GM23338 (cell line): ENCODE measurements around the gene TRNP1. TPM values are rescaled to one million over a fixed set of nuclear protein-coding genes. Genes with fewer than 3 reads are reported as not detected.
A peak's percentile ranks its signal among the peaks of the same experiment; 100 is the strongest.

Experiments
- ATAC-seq: fragments of 200-7000 bp; cut with Tn5 transposase; 3 replicates; pipeline ENCODE4 v1.9.1; 2020
- DNase-seq: peaks from one replicate; pipeline ENCODE4 v3.0.0-alpha.2; 2015; ENCODE audit warnings: low spot score
- H2AFZ ChIP-seq: fragments of 200-600 bp; sonication (generic); 2 replicates; pipeline ENCODE4 v1.8.0; 2016; ENCODE audit warnings: antibody characterized with exemption, mild to moderate bottlenecking, moderate library complexity
- H3F3A ChIP-seq: fragments of 200-600 bp; sonication (generic); replicated peaks from 2 replicates; pipeline ENCODE4 v1.8.0; 2017; ENCODE audit warnings: antibody characterized with exemption, mixed run types, low read depth
- H3K27ac ChIP-seq: fragments of 200-600 bp; sonication (generic); 2 replicates; pipeline ENCODE4 v1.6.1; 2016; ENCODE audit warnings: low read depth
- H3K27me3 ChIP-seq: fragments of 200-600 bp; sonication (generic); 2 replicates; pipeline ENCODE4 v1.8.0; 2016; ENCODE audit warnings: mild to moderate bottlenecking, mixed run types, moderate library complexity; ENCODE audit not compliant: insufficient read depth
- H3K36me3 ChIP-seq: fragments of 200-600 bp; sonication (generic); 2 replicates; pipeline ENCODE4 v1.8.0; 2016; ENCODE audit warnings: mild to moderate bottlenecking; ENCODE audit not compliant: insufficient read depth
- H3K4me1 ChIP-seq: fragments of 200-600 bp; sonication (generic); 2 replicates; pipeline ENCODE4 v1.8.0; 2016; ENCODE audit warnings: mild to moderate bottlenecking, moderate library complexity; ENCODE audit not compliant: insufficient read depth
- H3K4me2 ChIP-seq: fragments of 200-600 bp; sonication (generic); 2 replicates; pipeline ENCODE4 v1.7.1; 2017; ENCODE audit warnings: mixed run types
- H3K4me3 ChIP-seq: fragments of 200-600 bp; sonication (generic); 2 replicates; pipeline ENCODE4 v1.6.1; 2016; ENCODE audit warnings: mixed run types
- H3K79me2 ChIP-seq: fragments of 200-600 bp; sonication (generic); replicated peaks from 2 replicates; pipeline ENCODE4 v1.8.0; 2017; ENCODE audit warnings: mild to moderate bottlenecking; ENCODE audit not compliant: insufficient read depth
- H3K9me2 ChIP-seq: fragments of 200-600 bp; sonication (generic); 2 replicates; pipeline ENCODE4 v1.8.0; 2017; ENCODE audit not compliant: insufficient read depth
- H4K20me1 ChIP-seq: fragments of 200-600 bp; sonication (generic); replicated peaks from 2 replicates; pipeline ENCODE4 v1.8.0; 2017; ENCODE audit warnings: mild to moderate bottlenecking; ENCODE audit not compliant: insufficient read depth
- H3K27ac Mint-ChIP-seq: 2 replicates; pipeline ENCODE4 v1.8.0; 2020; ENCODE audit warnings: inconsistent platforms, mild to moderate bottlenecking, moderate library complexity, mixed read lengths
- H3K27me3 Mint-ChIP-seq: 3 replicates; pipeline ENCODE4 v1.8.0; 2022; ENCODE audit warnings: low read depth, mild to moderate bottlenecking, moderate library complexity, mixed read lengths, inconsistent platforms; ENCODE audit not compliant: insufficient read depth, poor library complexity
- H3K36me3 Mint-ChIP-seq: 3 replicates; pipeline ENCODE4 v1.8.0; 2021; ENCODE audit warnings: low read depth, mild to moderate bottlenecking, inconsistent platforms, moderate library complexity, mixed read lengths
- H3K4me1 Mint-ChIP-seq: 3 replicates; pipeline ENCODE4 v1.8.0; 2020; ENCODE audit warnings: mild to moderate bottlenecking, inconsistent platforms, mixed read lengths
- H3K4me3 Mint-ChIP-seq: 3 replicates; pipeline ENCODE4 v1.8.0; 2021; ENCODE audit warnings: moderate library complexity, mild to moderate bottlenecking, inconsistent platforms, mixed read lengths
- H3K9me3 Mint-ChIP-seq: 3 replicates; pipeline ENCODE4 v1.8.0; 2020; ENCODE audit warnings: moderate library complexity, mild to moderate bottlenecking, inconsistent platforms, mixed read lengths
- CREB1 ChIP-seq: fragments of 250-450 bp; sonication (Bioruptor Pico); IDR thresholded peaks from 2 replicates; pipeline ENCODE4 v1.5.0; 2020; ENCODE audit warnings: low read depth, mild to moderate bottlenecking, moderate library complexity
- EZH2 ChIP-seq: fragments of 200-600 bp; sonication (generic); IDR thresholded peaks from one replicate; pipeline ENCODE4 v1.8.0; 2017; ENCODE audit warnings: antibody characterized with exemption, mild to moderate bottlenecking, low read depth; ENCODE audit not compliant: unreplicated experiment
- EZH2phosphoT487 ChIP-seq: fragments of 200-600 bp; sonication (generic); IDR thresholded peaks from one replicate; pipeline ENCODE4 v1.8.1; 2018; ENCODE audit warnings: antibody characterized with exemption; ENCODE audit not compliant: unreplicated experiment
- JUNB ChIP-seq: IDR thresholded peaks from one replicate; pipeline ENCODE4 v1.6.1; 2016; ENCODE audit warnings: antibody characterized with exemption; ENCODE audit not compliant: unreplicated experiment
- NANOG ChIP-seq: IDR thresholded peaks from 2 replicates; pipeline ENCODE4 v1.6.1; 2016; ENCODE audit warnings: antibody characterized with exemption, borderline replicate concordance
- POLR2AphosphoS5 ChIP-seq: IDR thresholded peaks from 2 replicates; pipeline ENCODE4 v1.6.1; 2016; ENCODE audit warnings: antibody characterized with exemption, low read depth
- STAT1 ChIP-seq: IDR thresholded peaks from one replicate; pipeline ENCODE4 v1.6.1; 2016; ENCODE audit warnings: antibody characterized with exemption; ENCODE audit not compliant: unreplicated experiment
- ZNF331 ChIP-seq: fragments of 250-450 bp; sonication (Bioruptor Pico); IDR thresholded peaks from 2 replicates; pipeline ENCODE4 v1.5.0; 2020; ENCODE audit warnings: low read depth, mild to moderate bottlenecking, moderate library complexity
- polyA plus RNA-seq: library from polyadenylated mRNA; unstranded; fragments of >200 nt; fragmentation: Nextera tagmentation; extraction: Ambion mirVana; gene quantifications from 2 replicates; pipeline ENCODE4 v1.2.1, GENCODE V29; 2016
- total RNA-seq: library from RNA; depleted of rRNA; stranded (reverse); fragments of >200 nt; shearing (Covaris generic); gene quantifications from 2 replicates; pipeline ENCODE4 v1.2.3, GENCODE V29; 2014
- TF ChIP-seq, protein P1 (sequence below): IDR thresholded peaks from one replicate; pipeline ENCODE4 v1.6.1; 2018; ENCODE audit warnings: antibody characterized with exemption; ENCODE audit not compliant: unreplicated experiment
- TF ChIP-seq, protein P2 (sequence below): IDR thresholded peaks from 2 replicates; pipeline ENCODE4 v1.6.1; 2016; ENCODE audit warnings: antibody characterized with exemption
- TF ChIP-seq, protein P3 (sequence below), 2 experiments: fragments of 200-600 bp in 1 of 2; sonication (generic) in 1 of 2; conservative IDR thresholded peaks; 2 replicates each; pipeline versions ENCODE4 v1.5.1 to v1.6.1; 2016 to 2017; ENCODE audit warnings: antibody characterized with exemption in 2 of 2, low read depth in 2 of 2, mild to moderate bottlenecking in 2 of 2, moderate library complexity in 1 of 2

Gene TRNP1
- total and polyA plus RNA-seq, 2 experiments from 2014 or later = 21.2 to 54.3 TPM

DNA sequence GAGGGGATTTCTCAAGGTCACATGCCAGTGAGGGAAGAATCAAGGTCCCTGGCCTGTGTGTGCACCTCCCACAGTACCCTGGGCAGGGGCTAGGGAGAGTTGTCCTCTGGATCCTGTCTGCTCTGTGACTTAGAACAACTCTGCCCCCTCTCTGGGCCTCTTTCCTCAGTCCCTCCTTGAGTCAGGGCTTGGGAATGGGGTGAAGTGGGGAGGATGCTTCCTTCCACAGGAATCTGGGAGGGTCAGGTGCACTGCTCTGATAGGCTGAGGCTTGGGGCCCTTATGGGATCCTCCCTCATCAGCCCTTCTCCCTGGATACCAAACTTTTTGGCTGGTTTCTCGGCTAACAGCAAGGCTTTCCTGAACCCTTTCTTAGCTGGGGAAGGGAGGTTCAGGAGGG is 2.5 kb downstream of the TRNP1 start:
- H3K4me1 Mint-ChIP-seq = peaks cover 68% of the 10 kb centered on the region
- peak overlapping the region; percentile 99 for H3K4me2 ChIP-seq
- H3K4me1 ChIP-seq = peaks cover 64% of the 10 kb centered on the region
- peak overlapping the region; percentile 79 for H3K27ac ChIP-seq
- ATAC-seq = no peak
- no peaks in the 10 kb centered on the region for H3K9me2 ChIP-seq
- H3K27me3 ChIP-seq = no peaks in the 10 kb centered on the region
- H3K79me2 ChIP-seq = peaks cover 54% of the 10 kb centered on the region
- peaks cover 3% of the 10 kb centered on the region; the same call in 1 of the 3 replicates for H3K9me3 Mint-ChIP-seq
- peaks cover 17% of the 10 kb centered on the region for H3K36me3 ChIP-seq
- peak overlapping the region; percentile 94 for H3K4me3 ChIP-seq
- peaks cover 59% of the 10 kb centered on the region for H3K27me3 Mint-ChIP-seq
- peaks cover 50% of the 10 kb centered on the region for H3K36me3 Mint-ChIP-seq
- H3F3A ChIP-seq = peaks cover 47% of the 10 kb centered on the region
- H2AFZ ChIP-seq = no peak overlapping the region
- H3K27ac Mint-ChIP-seq = no peak overlapping the region
- H3K4me3 Mint-ChIP-seq = peak overlapping the region; percentile 89
- TF ChIP-seq EZH2 (no peak), EZH2phosphoT487 (no peak), ZNF331 (CRISPR knock-in tag) (no peak), JUNB (no peak), NANOG (no peak), CREB1 (no peak), POLR2AphosphoS5 (no peak), STAT1 (no peak)
- TF ChIP-seq, protein P1, sequence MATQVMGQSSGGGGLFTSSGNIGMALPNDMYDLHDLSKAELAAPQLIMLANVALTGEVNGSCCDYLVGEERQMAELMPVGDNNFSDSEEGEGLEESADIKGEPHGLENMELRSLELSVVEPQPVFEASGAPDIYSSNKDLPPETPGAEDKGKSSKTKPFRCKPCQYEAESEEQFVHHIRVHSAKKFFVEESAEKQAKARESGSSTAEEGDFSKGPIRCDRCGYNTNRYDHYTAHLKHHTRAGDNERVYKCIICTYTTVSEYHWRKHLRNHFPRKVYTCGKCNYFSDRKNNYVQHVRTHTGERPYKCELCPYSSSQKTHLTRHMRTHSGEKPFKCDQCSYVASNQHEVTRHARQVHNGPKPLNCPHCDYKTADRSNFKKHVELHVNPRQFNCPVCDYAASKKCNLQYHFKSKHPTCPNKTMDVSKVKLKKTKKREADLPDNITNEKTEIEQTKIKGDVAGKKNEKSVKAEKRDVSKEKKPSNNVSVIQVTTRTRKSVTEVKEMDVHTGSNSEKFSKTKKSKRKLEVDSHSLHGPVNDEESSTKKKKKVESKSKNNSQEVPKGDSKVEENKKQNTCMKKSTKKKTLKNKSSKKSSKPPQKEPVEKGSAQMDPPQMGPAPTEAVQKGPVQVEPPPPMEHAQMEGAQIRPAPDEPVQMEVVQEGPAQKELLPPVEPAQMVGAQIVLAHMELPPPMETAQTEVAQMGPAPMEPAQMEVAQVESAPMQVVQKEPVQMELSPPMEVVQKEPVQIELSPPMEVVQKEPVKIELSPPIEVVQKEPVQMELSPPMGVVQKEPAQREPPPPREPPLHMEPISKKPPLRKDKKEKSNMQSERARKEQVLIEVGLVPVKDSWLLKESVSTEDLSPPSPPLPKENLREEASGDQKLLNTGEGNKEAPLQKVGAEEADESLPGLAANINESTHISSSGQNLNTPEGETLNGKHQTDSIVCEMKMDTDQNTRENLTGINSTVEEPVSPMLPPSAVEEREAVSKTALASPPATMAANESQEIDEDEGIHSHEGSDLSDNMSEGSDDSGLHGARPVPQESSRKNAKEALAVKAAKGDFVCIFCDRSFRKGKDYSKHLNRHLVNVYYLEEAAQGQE = no peak
- TF ChIP-seq, protein P2, sequence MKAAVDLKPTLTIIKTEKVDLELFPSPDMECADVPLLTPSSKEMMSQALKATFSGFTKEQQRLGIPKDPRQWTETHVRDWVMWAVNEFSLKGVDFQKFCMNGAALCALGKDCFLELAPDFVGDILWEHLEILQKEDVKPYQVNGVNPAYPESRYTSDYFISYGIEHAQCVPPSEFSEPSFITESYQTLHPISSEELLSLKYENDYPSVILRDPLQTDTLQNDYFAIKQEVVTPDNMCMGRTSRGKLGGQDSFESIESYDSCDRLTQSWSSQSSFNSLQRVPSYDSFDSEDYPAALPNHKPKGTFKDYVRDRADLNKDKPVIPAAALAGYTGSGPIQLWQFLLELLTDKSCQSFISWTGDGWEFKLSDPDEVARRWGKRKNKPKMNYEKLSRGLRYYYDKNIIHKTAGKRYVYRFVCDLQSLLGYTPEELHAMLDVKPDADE = no peak
- TF ChIP-seq, protein P3, sequence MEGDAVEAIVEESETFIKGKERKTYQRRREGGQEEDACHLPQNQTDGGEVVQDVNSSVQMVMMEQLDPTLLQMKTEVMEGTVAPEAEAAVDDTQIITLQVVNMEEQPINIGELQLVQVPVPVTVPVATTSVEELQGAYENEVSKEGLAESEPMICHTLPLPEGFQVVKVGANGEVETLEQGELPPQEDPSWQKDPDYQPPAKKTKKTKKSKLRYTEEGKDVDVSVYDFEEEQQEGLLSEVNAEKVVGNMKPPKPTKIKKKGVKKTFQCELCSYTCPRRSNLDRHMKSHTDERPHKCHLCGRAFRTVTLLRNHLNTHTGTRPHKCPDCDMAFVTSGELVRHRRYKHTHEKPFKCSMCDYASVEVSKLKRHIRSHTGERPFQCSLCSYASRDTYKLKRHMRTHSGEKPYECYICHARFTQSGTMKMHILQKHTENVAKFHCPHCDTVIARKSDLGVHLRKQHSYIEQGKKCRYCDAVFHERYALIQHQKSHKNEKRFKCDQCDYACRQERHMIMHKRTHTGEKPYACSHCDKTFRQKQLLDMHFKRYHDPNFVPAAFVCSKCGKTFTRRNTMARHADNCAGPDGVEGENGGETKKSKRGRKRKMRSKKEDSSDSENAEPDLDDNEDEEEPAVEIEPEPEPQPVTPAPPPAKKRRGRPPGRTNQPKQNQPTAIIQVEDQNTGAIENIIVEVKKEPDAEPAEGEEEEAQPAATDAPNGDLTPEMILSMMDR (conservative IDR thresholded peaks at IDR 0.05; ENCODE audit: low read depth in 2 of 2) = no peak
- DNase-seq = peak; percentile 46
- peaks cover 20% of the 10 kb centered on the region for H4K20me1 ChIP-seq
